HCT116 (cell line): ENCODE measurements around the gene ZNF789.

Source experiments
- CEBPB ChIP-seq: IDR thresholded peaks from 2 replicates; pipeline ENCODE4 v1.6.1; 2012; ENCODE audit warnings: low read depth
- EGR1 ChIP-seq: IDR thresholded peaks from 2 replicates; pipeline ENCODE4 v1.6.1; 2012; ENCODE audit warnings: low read depth
- EZH2 ChIP-seq: fragments of 200-600 bp; sonication (generic); IDR thresholded peaks from 2 replicates; pipeline ENCODE4 v1.6.1; 2017; ENCODE audit warnings: antibody characterized with exemption, mixed run types
- EZH2phosphoT487 ChIP-seq: fragments of 200-600 bp; IDR thresholded peaks from 2 replicates; pipeline ENCODE4 v1.6.1; 2018; ENCODE audit warnings: antibody characterized with exemption, borderline replicate concordance
- POLR2A ChIP-seq: IDR thresholded peaks from 2 replicates; pipeline ENCODE4 v1.7.0; 2011; ENCODE audit warnings: borderline replicate concordance; ENCODE audit not compliant: insufficient read depth, insufficient read length; ENCODE audit errors: extremely low read depth
- SIN3A ChIP-seq: IDR thresholded peaks from 2 replicates; pipeline ENCODE4 v1.6.1; 2012; ENCODE audit warnings: low read depth
- SP1 ChIP-seq: IDR thresholded peaks from 2 replicates; pipeline ENCODE4 v1.6.1; 2012; ENCODE audit warnings: low read depth
- YY1 ChIP-seq: IDR thresholded peaks from 2 replicates; pipeline ENCODE4 v1.6.1; 2011; ENCODE audit warnings: low read length, low read depth, moderate library complexity, mild to moderate bottlenecking; ENCODE audit not compliant: insufficient replicate concordance; ENCODE audit errors: extremely low read depth
- ZFX ChIP-seq: fragments of 450-650 bp; IDR thresholded peaks from 2 replicates; pipeline ENCODE4 v1.6.1; 2017
- TF ChIP-seq, protein P1 (sequence below), 3 experiments: fragments of 200-600 bp in 1 of 3; sonication (generic) in 1 of 3; IDR thresholded peaks in 2 of 3; conservative IDR thresholded peaks in 1 of 3; 2 replicates each; pipeline ENCODE4 v1.5.1; 2012 to 2017; ENCODE audit warnings: low read depth in 2 of 3, low read length in 2 of 3, antibody characterized with exemption in 1 of 3, borderline replicate concordance in 1 of 3, control low read depth in 1 of 3, mild to moderate bottlenecking in 1 of 3, mixed read lengths in 1 of 3, mixed run types in 1 of 3, moderate library complexity in 1 of 3; ENCODE audit not compliant: insufficient read depth in 1 of 3

GRCh38 chr7:99449326-99449725 lies 23.4 kb upstream of the ZNF789 start:
- TF ChIP-seq, protein P1, sequence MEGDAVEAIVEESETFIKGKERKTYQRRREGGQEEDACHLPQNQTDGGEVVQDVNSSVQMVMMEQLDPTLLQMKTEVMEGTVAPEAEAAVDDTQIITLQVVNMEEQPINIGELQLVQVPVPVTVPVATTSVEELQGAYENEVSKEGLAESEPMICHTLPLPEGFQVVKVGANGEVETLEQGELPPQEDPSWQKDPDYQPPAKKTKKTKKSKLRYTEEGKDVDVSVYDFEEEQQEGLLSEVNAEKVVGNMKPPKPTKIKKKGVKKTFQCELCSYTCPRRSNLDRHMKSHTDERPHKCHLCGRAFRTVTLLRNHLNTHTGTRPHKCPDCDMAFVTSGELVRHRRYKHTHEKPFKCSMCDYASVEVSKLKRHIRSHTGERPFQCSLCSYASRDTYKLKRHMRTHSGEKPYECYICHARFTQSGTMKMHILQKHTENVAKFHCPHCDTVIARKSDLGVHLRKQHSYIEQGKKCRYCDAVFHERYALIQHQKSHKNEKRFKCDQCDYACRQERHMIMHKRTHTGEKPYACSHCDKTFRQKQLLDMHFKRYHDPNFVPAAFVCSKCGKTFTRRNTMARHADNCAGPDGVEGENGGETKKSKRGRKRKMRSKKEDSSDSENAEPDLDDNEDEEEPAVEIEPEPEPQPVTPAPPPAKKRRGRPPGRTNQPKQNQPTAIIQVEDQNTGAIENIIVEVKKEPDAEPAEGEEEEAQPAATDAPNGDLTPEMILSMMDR (IDR thresholded peaks at IDR 0.05 in 2 of 3, conservative IDR thresholded peaks at IDR 0.05 in 1 of 3; ENCODE audit: borderline replicate concordance in 1 of 3, insufficient read depth in 1 of 3, low read depth in 2 of 3, low read length in 2 of 3): no peak
- TF ChIP-seq SP1 (no peak), CEBPB (no peak), YY1 (no peak), POLR2A (no peak), EGR1 (no peak), EZH2phosphoT487 (no peak), EZH2 (no peak), ZFX (no peak), SIN3A (no peak)
